HPDE6-E6E7 (cell line): ENCODE measurements around the gene ACSF3.
A peak's percentile ranks its signal among the peaks of the same experiment; 100 is the strongest.
"Not testable (repeated sequence)": the region's sequence is repeated elsewhere in the genome, so short reads cannot be mapped to it uniquely, and the experiment has no call there.

Experiments used
- DNase-seq: peaks from one replicate; pipeline ENCODE4 v3.0.0; 2011; ENCODE audit warnings: missing footprints; ENCODE audit errors: extremely low spot score

ACSF3 gene

DNA sequence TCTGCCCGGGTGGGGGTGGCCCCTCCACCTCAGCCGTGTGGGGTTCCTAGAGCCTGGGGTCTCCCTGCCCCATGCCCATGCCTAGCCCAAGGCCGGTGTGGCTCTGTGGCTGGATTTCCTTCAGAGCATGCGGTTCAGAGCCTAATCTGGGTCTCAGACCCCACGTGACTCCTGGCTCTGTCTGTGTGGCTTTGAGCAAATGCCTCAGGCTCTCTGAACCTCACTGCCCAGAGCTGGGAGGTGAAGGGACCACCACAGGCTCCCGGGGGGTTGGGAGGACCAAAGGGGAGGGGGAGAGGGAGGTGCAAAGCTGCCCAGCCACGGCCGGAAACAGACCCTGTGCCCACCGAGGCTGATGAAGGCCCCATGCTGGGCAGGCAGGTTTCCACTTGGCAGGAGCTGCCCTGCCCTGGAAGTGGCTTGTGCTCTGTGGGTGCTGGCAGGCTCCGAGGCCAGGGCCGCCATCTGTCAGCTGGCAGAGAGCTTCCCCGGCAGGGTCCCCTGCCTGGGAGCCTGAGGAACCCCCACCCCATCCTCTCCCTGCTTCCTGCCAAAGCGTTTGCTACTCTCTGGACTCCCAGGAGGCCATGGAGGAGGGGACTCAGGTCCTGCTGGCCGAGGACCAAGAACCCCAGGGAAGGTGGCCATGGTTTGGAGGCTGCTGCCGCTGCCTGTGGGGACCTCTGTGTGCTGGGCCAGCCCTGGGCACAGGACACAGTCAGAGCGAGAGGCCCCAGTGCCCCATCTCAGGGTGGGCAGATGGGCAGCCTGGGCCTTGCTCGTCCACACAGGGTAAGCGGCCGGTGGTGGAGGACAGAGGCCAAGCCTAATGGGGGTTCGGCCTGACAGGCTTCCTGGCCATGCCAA is 81.9 kb downstream of the ACSF3 start:
- DNase-seq, result no peak

DNA sequence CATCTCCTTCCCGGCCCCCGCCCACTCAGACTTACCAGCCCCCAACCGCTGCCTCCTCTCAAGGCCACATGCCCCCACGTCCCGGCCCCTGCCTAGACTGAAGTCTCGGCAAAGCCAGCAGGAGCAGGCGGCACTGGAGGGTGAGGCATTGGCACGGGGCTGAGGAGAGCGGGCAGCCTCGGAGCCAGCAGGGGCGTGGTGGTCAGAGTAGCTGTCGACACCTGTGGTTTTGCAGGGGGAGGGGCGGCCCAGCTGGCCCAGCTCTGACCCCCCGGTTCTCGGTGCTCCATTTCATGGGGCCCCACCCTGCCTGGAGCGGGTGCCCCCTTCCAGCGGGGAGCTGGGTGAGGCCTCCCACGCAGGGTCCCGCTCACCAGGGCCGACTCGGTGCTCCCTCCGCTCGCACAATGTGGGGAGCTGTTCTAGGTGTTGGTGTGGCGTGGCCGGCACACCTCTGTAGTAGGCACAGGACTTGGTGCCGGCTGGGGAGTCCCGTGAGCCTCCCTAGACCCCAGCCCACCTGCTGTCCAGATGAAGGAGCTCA is 82.6 kb downstream of the ACSF3 start:
- DNase-seq, result no peak

- no peak for DNase-seq
These were observed 83.1 kb downstream of the ACSF3 start for GRCh38 chr16:89176717-89177116.

GRCh38 chr16:89177501-89177900 is 83.8 kb downstream of the ACSF3 start:
- DNase-seq, result no peak

GRCh38 chr16:89178453-89179147 is 84.9 kb downstream of the ACSF3 start:
- DNase-seq, result peak; percentile 82

DNA sequence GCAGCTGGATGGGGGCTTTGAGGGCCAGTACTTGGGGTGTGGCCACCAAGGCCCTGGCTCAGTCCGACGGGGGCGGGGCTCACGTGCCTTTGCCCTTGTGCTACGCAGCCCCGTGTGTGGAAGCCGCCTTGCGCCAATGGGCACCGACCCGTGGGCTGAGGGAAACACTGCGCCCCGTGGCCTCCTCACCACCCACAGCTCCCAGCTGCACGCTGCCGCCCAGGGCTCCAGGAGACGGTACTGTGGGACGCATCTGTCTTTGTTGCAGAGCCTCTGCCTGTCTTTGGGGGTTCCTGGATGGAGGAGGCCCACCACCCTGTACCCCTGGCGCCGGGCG is 85.5 kb downstream of the ACSF3 start:
- no peak for DNase-seq

GRCh38 chr16:89179656-89180315 is 86.1 kb downstream of the ACSF3 start:
- DNase-seq, result no peak

- DNase-seq, result no peak
These were observed 89.8 kb downstream of the ACSF3 start for GRCh38 chr16:89183463-89183862.

DNA sequence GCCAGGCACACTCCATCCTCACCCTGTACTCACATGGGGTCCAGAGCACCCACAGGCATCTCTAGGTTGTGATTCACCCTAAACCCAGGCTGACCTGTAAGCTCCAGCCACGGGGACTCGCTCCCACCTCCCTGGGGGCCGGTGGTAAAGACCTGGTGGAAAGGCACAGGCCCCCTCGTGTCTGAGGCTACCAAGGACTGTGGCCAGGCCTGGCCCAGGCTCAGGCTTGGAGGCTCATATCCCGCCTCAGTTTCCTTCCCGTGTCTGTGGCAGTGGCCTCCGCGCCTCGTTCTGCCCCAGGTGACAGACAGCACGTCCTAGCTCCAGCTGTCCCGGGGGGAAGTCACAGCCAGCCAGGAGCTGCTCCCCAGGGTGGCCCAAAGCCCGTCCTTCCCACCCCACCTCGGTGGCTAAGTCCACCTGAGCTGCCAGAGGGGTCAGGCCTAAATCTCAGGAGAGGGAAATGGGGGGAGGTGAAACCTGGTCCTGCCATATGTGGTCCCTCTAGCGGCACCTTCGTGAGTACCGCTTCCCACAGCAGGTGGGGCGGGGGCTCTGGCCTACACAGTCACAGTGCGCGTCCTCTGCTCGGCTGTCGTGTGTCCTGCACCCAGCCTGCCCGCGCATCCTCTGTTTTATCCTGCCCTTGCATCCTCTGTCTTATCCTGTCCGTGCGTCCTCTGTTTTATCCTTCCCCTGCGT is 90.5 kb downstream of the ACSF3 start:
- DNase-seq, result no peak

- no peak for DNase-seq
These were observed 91.0 kb downstream of the ACSF3 start for GRCh38 chr16:89184677-89184932.

GRCh38 chr16:89184933-89185794 is 91.5 kb downstream of the ACSF3 start:
- DNase-seq, result no peak

DNA sequence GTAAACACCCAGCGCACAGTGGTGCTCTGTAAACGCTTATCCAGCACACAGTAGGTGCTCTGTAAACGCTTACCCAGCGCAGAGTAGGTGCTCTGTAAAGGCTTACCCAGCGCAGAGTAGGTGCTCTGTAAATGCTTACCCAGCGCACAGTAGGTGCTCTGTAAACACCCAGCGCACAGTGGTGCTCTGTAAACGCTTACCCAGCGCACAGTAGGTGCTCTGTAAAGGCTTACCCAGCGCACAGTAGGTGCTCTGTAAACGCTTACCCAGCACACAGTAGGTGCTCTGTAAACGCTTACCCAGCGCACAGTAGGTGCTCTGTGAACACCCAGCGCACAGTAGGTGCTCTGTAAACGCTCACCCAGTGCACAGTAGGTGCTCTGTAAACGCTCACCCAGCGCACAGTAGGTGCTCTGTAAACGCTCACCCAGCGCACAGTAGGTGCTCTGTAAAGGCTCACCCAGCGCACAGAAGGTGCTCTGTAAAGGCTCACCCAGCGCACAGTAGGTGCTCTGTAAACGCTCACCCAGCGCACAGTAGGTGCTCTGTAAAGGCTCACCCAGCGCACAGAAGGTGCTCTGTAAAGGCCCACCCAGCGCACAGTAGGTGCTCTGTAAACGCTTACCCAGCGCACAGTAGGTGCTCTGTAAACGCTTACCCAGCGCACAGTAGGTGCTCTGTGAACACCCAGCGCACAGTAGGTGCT is 92.4 kb downstream of the ACSF3 start:
- DNase-seq, result not testable (repeated sequence)

DNA sequence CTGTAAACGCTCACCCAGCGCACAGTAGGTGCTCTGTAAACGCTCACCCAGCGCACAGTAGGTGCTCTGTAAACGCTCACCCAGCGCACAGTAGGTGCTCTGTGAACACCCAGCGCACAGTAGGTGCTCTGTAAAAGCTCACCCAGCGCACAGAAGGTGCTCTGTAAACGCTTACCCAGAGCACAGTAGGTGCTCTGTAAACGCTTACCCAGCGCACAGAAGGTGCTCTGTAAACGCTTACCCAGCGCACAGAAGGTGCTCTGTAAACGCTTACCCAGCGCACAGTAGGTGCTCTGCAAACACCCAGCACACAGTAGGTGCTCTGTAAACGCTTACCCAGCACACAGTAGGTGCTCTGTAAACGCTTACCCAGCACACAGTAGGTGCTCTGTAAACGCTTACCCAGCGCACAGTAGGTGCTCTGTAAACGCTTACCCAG is 93.0 kb downstream of the ACSF3 start:
- DNase-seq, result not testable (repeated sequence)

DNA sequence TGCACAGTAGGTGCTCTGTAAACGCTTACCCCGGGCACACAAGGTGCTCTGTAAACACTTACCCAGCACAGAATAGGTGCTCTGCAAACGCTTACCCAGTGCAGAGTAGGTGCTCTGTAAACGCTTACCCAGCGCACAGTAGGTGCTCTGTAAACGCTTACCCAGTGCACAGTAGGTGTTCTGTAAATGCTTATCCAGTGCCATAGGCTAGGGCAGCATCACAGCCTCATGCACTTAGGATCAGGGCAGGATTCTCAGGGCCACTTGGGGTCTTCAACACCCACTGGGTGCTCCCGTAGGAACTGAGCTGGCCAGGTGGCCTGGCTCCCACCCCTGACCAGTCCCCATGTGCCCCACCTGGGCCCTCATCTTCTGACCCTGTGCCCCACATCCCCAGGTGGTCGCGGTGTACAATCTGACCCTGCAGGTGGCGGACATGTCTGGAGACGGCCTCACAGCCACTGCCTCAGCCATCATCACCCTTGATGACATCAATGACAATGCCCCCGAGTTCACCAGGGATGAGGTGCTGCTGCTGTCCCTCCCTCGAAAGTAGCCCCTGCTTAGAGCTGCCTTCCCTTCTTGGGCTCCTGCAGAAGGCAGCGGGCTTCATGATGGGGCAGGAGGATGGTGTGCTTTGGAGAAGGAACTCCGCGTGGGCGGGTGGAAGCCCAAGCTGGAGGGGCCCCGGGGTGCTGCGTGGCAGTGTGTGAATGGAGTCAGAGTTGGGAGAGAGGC is 93.5 kb downstream of the ACSF3 start:
- no peak for DNase-seq

DNA sequence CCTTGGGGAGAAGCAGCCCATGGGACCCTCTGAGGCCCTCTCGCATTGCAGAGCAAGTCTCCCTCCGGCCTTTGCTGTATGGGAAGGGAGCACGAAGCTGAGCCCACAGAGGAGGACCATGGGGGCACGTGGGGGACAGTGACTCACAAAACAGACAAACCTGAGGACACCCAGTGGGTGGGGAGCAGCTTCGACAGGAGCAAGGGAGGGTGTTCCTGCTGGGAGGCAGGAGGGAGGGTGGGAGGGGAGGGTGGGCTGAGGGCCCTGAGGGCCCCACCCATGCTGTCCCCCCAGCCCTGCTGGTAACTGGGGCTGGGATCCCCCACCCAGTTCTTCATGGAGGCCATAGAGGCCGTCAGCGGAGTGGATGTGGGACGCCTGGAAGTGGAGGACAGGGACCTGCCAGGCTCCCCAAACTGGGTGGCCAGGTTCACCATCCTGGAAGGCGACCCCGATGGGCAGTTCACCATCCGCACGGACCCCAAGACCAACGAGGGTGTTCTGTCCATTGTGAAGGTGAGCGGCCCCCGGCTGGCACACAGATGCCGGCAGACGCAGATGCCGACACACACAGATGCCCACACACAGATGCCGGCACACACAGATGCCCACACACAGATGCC is 94.2 kb downstream of the ACSF3 start:
- DNase-seq, result no peak

GRCh38 chr16:89188471-89189357 is 95.1 kb downstream of the ACSF3 start:
- DNase-seq, result not testable (repeated sequence)

DNA sequence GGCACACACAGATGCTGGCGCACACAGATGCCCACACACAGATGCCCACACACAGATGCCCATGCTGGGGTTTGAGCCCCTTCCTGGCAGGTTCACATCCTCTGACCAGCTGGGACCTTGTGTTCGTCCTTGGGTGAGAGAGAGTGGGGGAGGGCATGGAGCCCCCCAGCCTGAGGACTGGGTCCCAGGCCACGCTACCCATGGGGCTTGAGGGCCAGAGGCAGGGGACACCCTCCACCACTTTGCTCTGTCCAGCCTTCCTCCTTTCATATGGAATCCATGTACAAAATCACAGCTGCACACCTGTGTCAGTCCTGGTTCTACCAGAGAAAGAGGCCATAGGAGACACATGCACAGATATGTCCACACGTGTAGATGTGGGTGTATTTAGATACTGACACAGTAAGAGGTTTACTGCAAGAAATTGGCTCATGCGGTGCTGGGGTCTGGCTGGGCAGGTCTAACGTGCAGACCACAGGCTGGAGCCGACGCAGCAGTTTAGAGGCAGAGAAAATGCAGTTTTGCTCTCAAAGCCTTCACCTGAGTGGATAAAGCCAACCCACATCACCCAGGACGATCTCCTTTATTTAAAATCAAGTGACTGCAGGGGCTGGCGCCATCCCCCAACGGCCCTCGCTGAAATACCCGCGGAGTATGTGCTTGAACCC is 95.8 kb downstream of the ACSF3 start:
- no peak for DNase-seq
